PC-3 (cell line): Measurements from ENCODE around the gene NCR2. TPM values are rescaled to one million over a fixed set of nuclear protein-coding genes. Genes with fewer than 3 reads are reported as not detected.

ENCODE experiments used
- ATAC-seq: fragments of 200-7000 bp; cut with Tn5 transposase; 2 replicates; pipeline ENCODE4 v1.9.1; 2020; ENCODE audit warnings: mild to moderate bottlenecking, moderate library complexity
- BruUV-seq: library from RNA; stranded (reverse); fragments of 400-500 nt; replicated peaks from 2 replicates; lab custom pipeline; 2021; lab: Mats Ljungman, UMichigan
- CTCF ChIA-PET: fragments of 300-600 bp; sonication (Branson Sonifier 250); formaldehyde crosslinking; loops from one replicate; lab custom pipeline; 2022; ENCODE audit warnings: antibody characterized with exemption; lab: Charles Lee
- POLR2A ChIA-PET: fragments of 300-600 bp; sonication (Branson Sonifier 250); formaldehyde crosslinking; loops from one replicate; lab custom pipeline; 2022; ENCODE audit warnings: antibody characterized with exemption; ENCODE audit not compliant: unreplicated experiment; lab: Charles Lee
- DNase-seq: peaks from one replicate; pipeline ENCODE4 v3.0.0-alpha.2; 2015
- H2AFZ ChIP-seq: fragments of 300-600 bp; sonication (generic); 2 replicates; pipeline ENCODE4 v1.6.0; 2016; ENCODE audit warnings: antibody characterized with exemption, low read length
- H3F3A ChIP-seq: fragments of 300-600 bp; sonication (generic); one replicate; pipeline ENCODE4 v1.6.0; 2017; ENCODE audit warnings: antibody characterized with exemption, low read length, control low read depth, mild to moderate bottlenecking; ENCODE audit not compliant: unreplicated experiment
- H3K27ac ChIP-seq: fragments of 300-600 bp; sonication (generic); 2 replicates; pipeline ENCODE4 v1.5.1; 2016; ENCODE audit warnings: mild to moderate bottlenecking, low read length
- H3K27me3 ChIP-seq: fragments of 300-600 bp; sonication (generic); 2 replicates; pipeline ENCODE4 v1.6.1; 2016; ENCODE audit warnings: low read length, mixed read lengths
- H3K36me3 ChIP-seq: fragments of 300-600 bp; sonication (generic); 2 replicates; pipeline ENCODE4 v1.6.1; 2016; ENCODE audit warnings: low read depth, mixed run types, low read length, mixed read lengths
- H3K4me1 ChIP-seq: fragments of 300-600 bp; sonication (generic); 2 replicates; pipeline ENCODE4 v1.5.1; 2016; ENCODE audit warnings: low read length; ENCODE audit not compliant: insufficient read depth
- H3K4me2 ChIP-seq: fragments of 300-600 bp; sonication (generic); 2 replicates; pipeline ENCODE4 v1.6.0; 2016; ENCODE audit warnings: low read length
- H3K4me3 ChIP-seq: fragments of 300-600 bp; sonication (generic); 2 replicates; pipeline ENCODE4 v1.5.1; 2016; ENCODE audit warnings: mild to moderate bottlenecking, low read length, mixed read lengths
- H3K79me2 ChIP-seq: fragments of 300-600 bp; sonication (generic); 2 replicates; pipeline ENCODE4 v1.6.1; 2017; ENCODE audit warnings: low read length, mixed read lengths
- H3K9ac ChIP-seq: fragments of 300-600 bp; sonication (generic); 2 replicates; pipeline ENCODE4 v1.6.0; 2016; ENCODE audit warnings: mild to moderate bottlenecking, low read length
- H3K9me2 ChIP-seq: fragments of 300-600 bp; sonication (generic); replicated peaks from 2 replicates; pipeline ENCODE4 v1.6.1; 2016; ENCODE audit warnings: mixed run types, low read length, mixed read lengths
- H3K9me3 ChIP-seq: fragments of 300-600 bp; sonication (generic); 2 replicates; pipeline ENCODE4 v1.6.1; 2016; ENCODE audit warnings: low read length, mixed read lengths
- H4K20me1 ChIP-seq: fragments of 300-600 bp; sonication (generic); 2 replicates; pipeline ENCODE4 v1.6.1; 2016; ENCODE audit warnings: low read length, mixed read lengths
- EZH2 ChIP-seq: fragments of 300-600 bp; sonication (generic); IDR thresholded peaks from one replicate; pipeline ENCODE4 v1.6.1; 2017; ENCODE audit warnings: antibody characterized with exemption, mild to moderate bottlenecking, low read length; ENCODE audit not compliant: unreplicated experiment
- EZH2phosphoT487 ChIP-seq: fragments of 300-600 bp; sonication (generic); IDR thresholded peaks from 2 replicates; pipeline ENCODE4 v1.6.1; 2018; ENCODE audit warnings: mild to moderate bottlenecking, antibody characterized with exemption, low read length, borderline replicate concordance
- intact Hi-C: fragments of 100-400 bp; cut with micrococcal nuclease; formaldehyde crosslinking; loops from 2 replicates; pipeline ENCODE4 v1.9.0; 2023
- total RNA-seq: library from RNA; depleted of rRNA; stranded (reverse); fragments of >200 nt; gene quantifications from 2 replicates; pipeline ENCODE4 v1.2.3, GENCODE V29; 2014; rRNA removed
- TF ChIP-seq, protein P1 (sequence below): fragments of 300-600 bp; sonication (generic); conservative IDR thresholded peaks from 2 replicates; pipeline ENCODE4 v1.5.1; 2017; ENCODE audit warnings: antibody characterized with exemption, low read depth, mild to moderate bottlenecking, low read length

The NCR2 gene
- total RNA-seq, 1 experiment from 2014 or later = not detected

DNA sequence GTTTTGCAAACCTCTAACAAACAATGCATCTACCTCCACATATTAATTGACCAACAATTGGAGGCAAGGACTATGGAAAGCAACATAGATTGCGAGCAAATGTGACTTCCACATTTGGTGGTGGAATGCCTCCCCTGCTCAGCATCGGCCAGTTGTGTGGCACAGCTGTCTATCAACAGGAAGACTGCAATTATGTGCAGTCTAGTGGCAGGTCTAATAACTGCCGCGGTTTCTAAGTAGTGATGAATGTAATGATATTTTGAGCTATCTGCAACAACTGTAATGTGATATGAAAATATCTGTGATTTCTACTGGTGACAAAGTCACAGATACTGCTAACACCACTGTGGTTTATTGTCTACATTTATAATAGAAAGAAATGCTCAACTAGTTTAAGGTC is 56.8 kb downstream of the NCR2 start:
- POLR2A ChIA-PET = no interaction called here
- intact Hi-C loops = no loop called here
- H3K36me3 ChIP-seq = no peaks in the 10 kb centered on the region
- CTCF ChIA-PET = no interaction called here
- H3K4me1 ChIP-seq = no peaks in the 10 kb centered on the region
- H3K79me2 ChIP-seq = no peaks in the 10 kb centered on the region
- no peak overlapping the region for H3K9ac ChIP-seq
- BruUV-seq = no TSS peak
- no peak for ATAC-seq
- H3K4me2 ChIP-seq = no peak overlapping the region
- TF ChIP-seq, protein P1, sequence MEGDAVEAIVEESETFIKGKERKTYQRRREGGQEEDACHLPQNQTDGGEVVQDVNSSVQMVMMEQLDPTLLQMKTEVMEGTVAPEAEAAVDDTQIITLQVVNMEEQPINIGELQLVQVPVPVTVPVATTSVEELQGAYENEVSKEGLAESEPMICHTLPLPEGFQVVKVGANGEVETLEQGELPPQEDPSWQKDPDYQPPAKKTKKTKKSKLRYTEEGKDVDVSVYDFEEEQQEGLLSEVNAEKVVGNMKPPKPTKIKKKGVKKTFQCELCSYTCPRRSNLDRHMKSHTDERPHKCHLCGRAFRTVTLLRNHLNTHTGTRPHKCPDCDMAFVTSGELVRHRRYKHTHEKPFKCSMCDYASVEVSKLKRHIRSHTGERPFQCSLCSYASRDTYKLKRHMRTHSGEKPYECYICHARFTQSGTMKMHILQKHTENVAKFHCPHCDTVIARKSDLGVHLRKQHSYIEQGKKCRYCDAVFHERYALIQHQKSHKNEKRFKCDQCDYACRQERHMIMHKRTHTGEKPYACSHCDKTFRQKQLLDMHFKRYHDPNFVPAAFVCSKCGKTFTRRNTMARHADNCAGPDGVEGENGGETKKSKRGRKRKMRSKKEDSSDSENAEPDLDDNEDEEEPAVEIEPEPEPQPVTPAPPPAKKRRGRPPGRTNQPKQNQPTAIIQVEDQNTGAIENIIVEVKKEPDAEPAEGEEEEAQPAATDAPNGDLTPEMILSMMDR = no peak
- TF ChIP-seq EZH2 = no peak
- TF ChIP-seq EZH2phosphoT487 = no peak
- H3K9me2 ChIP-seq = no peaks in the 10 kb centered on the region
- no peaks in the 10 kb centered on the region for H3F3A ChIP-seq
- peaks cover 57% of the 10 kb centered on the region for H3K27me3 ChIP-seq
- H4K20me1 ChIP-seq = no peaks in the 10 kb centered on the region
- no peaks in the 10 kb centered on the region for H3K9me3 ChIP-seq
- DNase-seq = no peak
- no peak overlapping the region for H2AFZ ChIP-seq
- no peak overlapping the region for H3K27ac ChIP-seq
- H3K4me3 ChIP-seq = no peak overlapping the region

DNA sequence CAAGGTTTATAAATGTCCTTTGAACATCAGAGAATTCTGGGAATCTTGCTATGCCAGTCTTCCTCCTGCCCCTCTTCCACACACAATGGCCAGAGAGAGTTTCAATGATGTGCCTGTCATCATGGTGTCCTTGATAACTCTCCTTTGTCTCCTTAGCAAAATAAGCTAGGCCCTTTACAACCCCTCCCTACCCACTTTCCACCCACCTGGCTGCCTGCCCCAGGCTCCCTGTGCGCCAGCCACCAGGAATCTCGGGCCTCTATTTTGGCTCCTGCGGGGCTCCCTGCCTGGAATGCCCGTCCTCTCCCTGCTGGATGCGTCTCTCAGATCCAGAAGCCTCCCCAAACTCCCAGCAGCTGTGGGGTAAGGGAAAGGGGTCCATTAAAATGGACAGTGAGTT is 60.9 kb downstream of the NCR2 start:
- no peak for TF ChIP-seq EZH2phosphoT487
- TF ChIP-seq, protein P1 = no peak
- no peak for TF ChIP-seq EZH2
- Histone ChIP-seq H3K36me3 (no peaks in the 10 kb centered on the region), H3K9me2 (no peaks in the 10 kb centered on the region), H3K9ac (no peak overlapping the region), H3K4me3 (no peak overlapping the region), H3K79me2 (no peaks in the 10 kb centered on the region), H3K4me2 (no peak overlapping the region), H3K4me1 (no peaks in the 10 kb centered on the region), H3K27me3 (peaks cover 61% of the 10 kb centered on the region), H3F3A (no peaks in the 10 kb centered on the region), H4K20me1 (no peaks in the 10 kb centered on the region), H3K27ac (no peak overlapping the region), H2AFZ (no peak overlapping the region), H3K9me3 (no peaks in the 10 kb centered on the region)
- CTCF ChIA-PET = no interaction called here
- ATAC-seq (no peak), DNase-seq (no peak)
- POLR2A ChIA-PET = no interaction called here
- intact Hi-C loops = no loop called here
- no TSS peak for BruUV-seq

DNA sequence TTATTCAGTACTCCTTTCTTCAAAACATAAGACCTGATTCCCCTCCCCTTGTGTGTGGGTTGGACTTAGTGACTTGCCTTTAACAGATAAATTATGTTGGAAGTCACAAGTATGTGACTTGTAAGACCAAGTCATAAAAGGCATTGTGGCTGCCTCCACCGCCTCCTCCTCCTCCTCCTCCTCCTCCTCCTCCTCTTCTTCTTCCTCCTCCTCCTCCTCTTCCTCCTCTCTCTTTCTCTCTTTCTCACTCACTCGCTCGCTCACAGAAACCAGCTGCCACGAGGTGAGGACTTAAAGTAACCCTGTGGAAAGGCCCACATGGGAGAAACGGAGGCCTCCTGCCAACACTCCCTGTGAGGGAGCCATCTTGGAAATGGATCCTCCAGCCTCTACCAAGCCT is 64.0 kb downstream of the NCR2 start:
- Histone ChIP-seq H4K20me1 (no peaks in the 10 kb centered on the region), H3K9me3 (no peaks in the 10 kb centered on the region), H3K36me3 (no peaks in the 10 kb centered on the region), H3K4me3 (no peak overlapping the region), H3K4me2 (no peak overlapping the region), H3F3A (no peaks in the 10 kb centered on the region), H3K27me3 (peaks cover 81% of the 10 kb centered on the region), H3K27ac (no peak overlapping the region), H3K9ac (no peak overlapping the region), H3K9me2 (no peaks in the 10 kb centered on the region), H3K79me2 (no peaks in the 10 kb centered on the region), H2AFZ (no peak overlapping the region), H3K4me1 (no peaks in the 10 kb centered on the region)
- TF ChIP-seq EZH2 = no peak
- BruUV-seq = no TSS peak
- DNase-seq (no peak), ATAC-seq (no peak)
- CTCF ChIA-PET = interaction anchor here (0.6 kb wide), 1 partner anchor 32 kb away, joined by 11 read pairs; no protein-coding TSS in a partner anchor
- POLR2A ChIA-PET = no interaction called here
- intact Hi-C loops = no loop called here

Other genes starting within 250 kb of the NCR2 start
- not detected in 2 replicates for gene TREML1, start 181.3 kb upstream of the NCR2 start, total RNA-seq
- gene TREM2, start 172.5 kb upstream of the NCR2 start, total RNA-seq = not detected in 2 replicates
- not detected in 2 replicates for gene TREML2, start 134.5 kb upstream of the NCR2 start, total RNA-seq
- gene TREML4, start 107.3 kb upstream of the NCR2 start, total RNA-seq = not detected in 2 replicates
- 0.98 TPM in 1 of 2 replicates, not detected in the other for gene TREM1, start 48.9 kb upstream of the NCR2 start, total RNA-seq
- gene FOXP4, start 210.8 kb downstream of the NCR2 start, total RNA-seq = 6.7 and 15.5 TPM in 2 replicates